Retina (tissue), 1 donor: ENCODE data around the gene TMPRSS3.

ENCODE experiments used
- DNase-seq: peaks from one replicate; pipeline ENCODE4 v3.0.0-alpha.2; 2016

Gene TMPRSS3

DNA sequence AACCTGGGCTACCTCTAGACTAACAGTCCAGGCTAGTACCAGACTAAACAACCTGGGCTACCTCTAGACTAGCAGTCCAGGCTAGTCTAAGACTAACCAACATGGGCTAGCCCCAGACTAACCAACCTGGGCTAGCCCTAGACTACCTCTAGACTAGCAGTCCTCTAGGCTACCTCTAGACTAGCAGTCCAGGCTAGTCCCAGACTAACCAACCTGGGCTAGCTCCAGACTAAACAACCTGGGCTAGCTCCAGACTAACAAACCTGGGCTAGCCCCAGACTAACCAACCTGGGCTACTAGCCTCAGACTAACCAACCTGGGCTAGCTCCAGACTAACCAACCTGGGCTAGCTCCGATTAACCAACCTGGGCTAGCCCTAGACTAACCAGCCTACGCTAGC, 47.1 kb downstream of the TMPRSS3 start:
- no peak for DNase-seq

DNA sequence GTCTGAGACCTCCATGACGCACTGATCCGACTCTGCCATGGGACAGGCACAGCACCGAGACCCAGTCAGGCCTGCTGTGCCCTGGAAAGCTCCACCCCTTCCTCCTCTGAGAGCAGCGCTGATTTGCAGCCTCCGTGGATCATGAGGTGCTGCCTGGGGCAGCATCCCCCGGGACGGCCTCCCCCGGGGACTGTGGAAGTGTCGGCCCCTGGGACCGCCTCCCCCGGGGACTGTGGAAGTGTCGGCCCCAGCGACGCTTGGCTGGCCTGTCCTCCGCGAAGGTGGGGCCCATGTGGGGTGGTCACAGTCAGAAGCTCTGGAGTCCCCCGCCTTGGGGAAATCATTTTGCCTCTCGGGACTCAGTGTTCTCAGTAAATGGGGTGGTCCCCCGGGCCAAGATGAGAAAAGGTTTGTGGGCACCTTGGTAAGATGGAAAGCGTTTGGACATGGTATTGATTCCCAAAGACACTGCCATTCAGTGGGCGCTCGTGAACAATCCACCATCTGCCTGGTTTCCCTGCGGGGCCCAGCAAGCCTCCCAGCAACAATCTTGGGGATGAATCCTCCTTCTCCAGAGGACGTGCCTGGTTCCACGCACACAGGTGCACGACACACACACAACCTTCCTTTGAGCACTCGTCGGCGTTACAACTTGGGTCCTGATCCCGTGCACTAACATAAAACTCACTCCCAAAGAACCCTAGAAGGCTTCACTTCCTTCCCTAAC, 48.1 kb downstream of the TMPRSS3 start:
- no peak for DNase-seq

- DNase-seq, result no peak
Measured at GRCh38 chr21:42346866-42347600, 48.8 kb downstream of the TMPRSS3 start.

DNA sequence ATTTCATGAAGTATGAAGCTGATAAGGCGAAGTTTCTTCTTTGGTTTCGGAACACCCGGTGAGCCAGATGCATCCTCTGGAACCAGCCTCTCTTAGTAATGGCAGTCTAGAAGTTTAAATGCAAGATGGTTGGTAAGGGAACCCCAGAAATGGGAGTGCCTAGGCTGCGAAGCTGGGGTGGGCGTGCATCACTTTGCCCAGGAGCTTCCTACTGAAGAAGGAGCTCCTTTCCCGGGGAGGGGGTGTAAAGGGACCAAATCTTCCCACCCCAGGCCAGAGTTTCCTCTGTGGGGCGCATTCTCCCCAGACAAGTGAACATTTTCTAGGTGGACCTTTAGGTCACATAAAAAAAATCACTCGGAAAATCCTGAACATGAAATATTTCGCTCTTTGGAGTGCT, 49.4 kb downstream of the TMPRSS3 start:
- no peak for DNase-seq

- DNase-seq, result no peak
Measured at GRCh38 chr21:42344631-42345030, 51.2 kb downstream of the TMPRSS3 start.

GRCh38 chr21:42343963-42344510, 51.8 kb downstream of the TMPRSS3 start:
- DNase-seq, result no peak

DNA sequence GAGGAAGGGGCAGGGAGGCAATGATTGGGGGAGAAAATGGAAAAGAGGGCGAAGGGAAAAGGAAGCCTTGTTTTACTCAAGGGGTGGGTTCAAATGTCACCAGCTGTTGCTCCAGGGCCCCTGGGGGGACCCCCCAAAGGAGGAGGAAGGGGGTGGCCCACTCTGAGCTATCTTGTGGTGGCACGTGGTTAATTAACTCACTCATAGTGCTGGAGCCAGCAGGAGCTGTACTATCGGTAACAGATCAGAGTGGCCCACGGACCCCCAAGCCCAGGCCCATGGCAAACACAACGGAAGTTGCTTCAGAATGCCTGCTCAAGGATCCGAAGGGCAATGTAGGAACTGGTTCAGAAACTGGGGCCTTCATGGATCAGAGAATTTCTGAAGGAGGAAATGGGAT, 52.3 kb downstream of the TMPRSS3 start:
- DNase-seq, result no peak

DNA sequence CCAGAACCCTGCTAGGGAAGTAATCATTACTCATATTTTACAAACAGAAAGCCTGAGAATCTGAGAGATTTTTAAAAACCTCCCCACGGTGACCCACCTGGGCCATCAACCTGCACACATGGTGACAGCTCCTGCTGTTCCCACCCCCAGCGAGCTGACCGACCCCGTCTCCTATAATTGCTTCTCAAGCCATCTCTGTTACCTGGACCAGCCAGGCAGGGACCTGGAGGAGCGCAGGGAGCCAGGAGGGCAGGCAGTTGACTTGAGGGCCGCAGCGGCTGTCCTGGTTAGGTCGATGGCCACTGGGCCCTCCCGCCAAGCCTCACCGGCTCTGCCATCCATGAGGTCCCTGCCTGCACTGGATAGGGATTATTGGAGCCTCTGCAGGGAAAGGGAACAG, 52.8 kb downstream of the TMPRSS3 start:
- no peak for DNase-seq

- no peak for DNase-seq
Measured at GRCh38 chr21:42341776-42342542, 53.9 kb downstream of the TMPRSS3 start.

DNA sequence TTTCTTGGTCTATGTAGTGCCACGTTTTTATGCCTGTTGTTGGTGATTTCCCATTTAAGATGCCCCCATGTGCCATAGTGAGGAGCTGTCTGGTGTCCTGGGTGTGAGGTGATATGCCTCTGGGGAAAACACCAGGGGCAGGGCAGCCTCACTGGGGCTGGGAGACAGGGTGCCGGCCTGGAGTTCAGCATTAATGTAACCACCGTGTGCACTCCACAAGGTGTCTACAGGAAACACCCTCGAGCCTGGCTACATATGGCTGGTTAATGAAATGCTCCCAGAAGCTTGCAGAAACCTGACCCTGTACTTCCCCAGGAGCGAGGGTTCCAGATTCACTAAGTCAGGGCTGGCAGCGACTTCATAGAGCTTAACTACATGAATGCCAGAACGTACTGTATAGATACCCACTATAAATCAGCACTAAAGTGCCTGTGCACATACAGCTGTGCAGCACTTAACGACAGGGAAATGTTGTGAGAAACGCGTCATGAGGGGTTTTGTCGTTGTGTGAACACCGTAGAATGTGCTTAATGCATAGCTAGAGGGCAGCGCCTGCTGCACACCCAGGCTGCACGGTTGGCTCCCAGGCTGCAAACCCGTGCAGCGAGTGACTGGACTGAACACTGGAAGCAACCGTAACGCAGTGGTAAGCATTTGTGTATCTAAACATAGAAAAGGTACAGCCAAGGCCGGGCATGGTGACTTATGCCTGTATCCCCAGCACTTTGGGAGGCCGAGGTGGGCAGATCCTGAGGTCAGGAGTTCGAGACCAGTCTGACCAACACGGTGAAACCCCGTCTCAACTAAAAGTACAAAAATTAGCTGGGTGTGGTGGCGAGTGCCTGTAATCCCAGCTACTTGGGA, 55.4 kb downstream of the TMPRSS3 start:
- DNase-seq, result no peak

DNA sequence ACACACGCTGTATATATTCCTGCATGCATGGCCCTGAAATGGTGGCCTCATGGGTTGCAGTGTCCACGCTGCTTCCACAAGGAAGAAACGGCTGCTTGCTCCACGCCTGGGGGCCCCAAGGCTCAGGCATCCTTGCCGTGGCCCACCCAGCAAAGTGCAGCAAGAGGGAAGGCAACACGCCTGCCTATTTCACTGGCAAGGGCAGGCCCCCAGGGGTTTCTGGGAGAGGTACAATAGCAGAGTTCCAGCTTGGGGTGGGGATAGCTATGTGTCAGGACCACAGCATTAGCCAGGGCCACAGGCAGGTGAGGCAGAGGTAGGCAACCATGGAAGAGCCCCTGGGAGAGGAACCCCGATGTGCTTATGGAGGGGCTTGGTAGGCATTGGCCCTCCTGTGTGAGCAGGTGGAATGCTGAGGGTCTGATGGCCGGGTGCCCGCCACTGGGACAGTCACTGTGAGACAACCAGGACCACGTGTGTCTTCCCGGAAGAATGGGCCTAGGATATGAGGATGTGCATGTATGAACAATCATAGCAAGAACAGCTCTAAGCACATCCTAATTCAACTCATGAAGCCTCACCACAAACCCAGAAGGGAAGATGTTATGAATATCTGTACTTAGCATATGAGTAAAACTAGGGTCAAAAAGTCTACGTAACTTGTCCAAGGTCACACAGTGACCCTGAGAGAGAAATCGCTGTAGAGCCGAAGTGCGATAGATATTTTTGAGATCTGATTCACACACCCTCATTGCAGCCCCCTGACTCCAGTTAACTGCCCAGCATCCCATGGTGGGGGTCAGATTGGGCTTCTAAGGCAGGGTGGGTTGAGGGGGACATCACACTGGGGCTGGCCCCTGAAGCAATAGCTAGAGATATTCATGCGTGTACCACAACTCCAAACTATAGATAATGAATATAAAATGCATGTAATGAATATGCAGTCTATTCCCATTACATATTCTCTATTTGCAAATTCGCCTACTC, 56.8 kb downstream of the TMPRSS3 start:
- DNase-seq, result no peak

- peak; percentile 84 for DNase-seq
Measured at GRCh38 chr21:42337830-42338728, 57.8 kb downstream of the TMPRSS3 start.

DNA sequence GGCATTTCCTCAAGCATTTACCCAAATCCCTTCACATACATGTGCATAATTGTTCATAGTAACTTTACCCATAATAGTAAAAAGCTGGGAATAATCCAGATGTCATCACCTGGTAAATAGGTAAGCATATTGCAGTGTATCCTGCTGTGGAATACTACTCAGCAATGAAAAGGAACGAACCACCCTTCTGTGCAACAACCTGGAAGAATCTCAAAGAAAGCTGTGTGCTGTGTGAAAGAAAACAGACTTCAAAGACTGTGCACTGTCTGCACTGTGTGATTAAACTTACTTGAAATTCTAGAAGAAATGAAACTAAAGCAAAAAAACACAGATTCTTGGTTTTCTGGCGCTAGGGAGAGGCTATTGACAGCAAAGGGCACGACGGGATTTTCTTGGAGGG, 58.6 kb downstream of the TMPRSS3 start:
- no peak for DNase-seq

GRCh38 chr21:42336054-42336453, 59.8 kb downstream of the TMPRSS3 start:
- peak; percentile 34 for DNase-seq

- no peak for DNase-seq
Measured at GRCh38 chr21:42332557-42333317, 63.1 kb downstream of the TMPRSS3 start.

DNA sequence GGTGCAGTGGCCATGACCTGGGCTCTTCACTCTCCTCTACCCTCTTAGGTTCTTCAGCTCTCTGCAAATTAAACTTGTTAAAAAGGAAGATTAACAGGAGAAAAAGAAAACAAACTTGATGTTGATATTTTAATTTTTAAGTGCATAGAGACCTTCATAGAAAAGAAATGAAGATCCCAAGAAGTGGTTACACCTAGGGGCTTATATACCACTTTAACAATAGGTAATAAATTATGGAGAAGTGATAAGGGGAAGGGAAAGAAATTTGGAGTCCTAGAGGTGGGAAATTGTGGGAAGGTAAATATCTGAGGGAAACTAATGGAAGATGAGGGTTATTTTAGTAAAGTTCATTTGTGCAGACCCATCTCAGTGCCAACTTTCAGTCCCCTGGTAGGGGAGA, 64.2 kb downstream of the TMPRSS3 start:
- DNase-seq, result no peak

GRCh38 chr21:42330380-42331371, 65.2 kb downstream of the TMPRSS3 start:
- no peak for DNase-seq

DNA sequence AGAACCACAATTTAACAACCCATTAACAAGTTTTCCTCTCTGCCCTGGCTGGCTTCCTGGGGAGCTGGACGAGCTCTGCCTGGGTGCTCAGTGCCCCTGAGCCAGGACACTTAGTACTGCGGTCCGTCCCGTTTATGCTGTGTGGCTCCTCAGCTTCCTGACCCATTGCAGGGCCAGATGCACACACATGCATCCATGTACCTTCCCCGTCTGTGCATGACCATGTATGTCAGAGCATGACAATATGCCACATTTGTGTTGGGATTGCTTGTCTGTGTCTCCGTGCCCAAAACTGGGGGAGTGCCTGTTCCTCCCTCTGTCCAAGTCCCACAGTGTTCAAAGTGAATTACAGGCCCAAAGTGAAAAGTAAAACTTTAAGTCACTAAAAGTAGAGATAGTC, 71.0 kb downstream of the TMPRSS3 start:
- no peak for DNase-seq
